Lung (tissue), 12 donors: Measurements from ENCODE around the gene BRWD1. TPM values are rescaled to one million over a fixed set of nuclear protein-coding genes. Genes with fewer than 3 reads are reported as not detected.
"Not testable (repeated sequence)": the region's sequence is repeated elsewhere in the genome, so short reads cannot be mapped to it uniquely, and the experiment has no call there.

Experiments
- ATAC-seq: fragments of 200-7000 bp; cut with Tn5 transposase; one replicate; pipeline ENCODE4 v1.9.1; 2020; ENCODE audit warnings: moderate number of reproducible peaks; ENCODE audit not compliant: insufficient read depth, low FRiP score
- DNase-seq, 3 donors: peaks; one replicate each; pipeline ENCODE4 v3.0.0-alpha.2; 2013 to 2017
- H3K27ac ChIP-seq, 2 donors: one replicate each; pipeline ENCODE4 v1.5.1; 2013; ENCODE audit warnings: mild to moderate bottlenecking in 2 of 2, moderate library complexity in 2 of 2, control low read depth in 1 of 2, inconsistent platforms in 1 of 2, low read depth in 1 of 2, low read length in 1 of 2
- H3K27me3 ChIP-seq, 3 donors: one replicate each; pipeline ENCODE4 v1.5.1; 2013; ENCODE audit warnings: low read length in 2 of 3; ENCODE audit not compliant: control insufficient read depth in 3 of 3, insufficient read depth in 3 of 3
- H3K36me3 ChIP-seq, 4 donors: one replicate each; pipeline ENCODE4 v1.5.1; 2013; ENCODE audit warnings: low read length in 4 of 4, mild to moderate bottlenecking in 1 of 4, moderate library complexity in 1 of 4; ENCODE audit not compliant: control insufficient read depth in 4 of 4, insufficient read depth in 4 of 4
- H3K4me1 ChIP-seq, 5 donors: one replicate each; pipeline ENCODE4 v1.5.1; 2013; ENCODE audit warnings: low read length in 5 of 5, mild to moderate bottlenecking in 2 of 5, moderate library complexity in 1 of 5; ENCODE audit not compliant: control insufficient read depth in 5 of 5, insufficient read depth in 5 of 5
- H3K4me3 ChIP-seq: one replicate; pipeline ENCODE4 v1.5.1; 2013; ENCODE audit warnings: mild to moderate bottlenecking, control low read depth, moderate library complexity
- H3K9ac ChIP-seq, 2 donors: one replicate each; pipeline ENCODE4 v1.5.1; 2013; ENCODE audit warnings: low read length in 2 of 2, control low read depth in 1 of 2; ENCODE audit not compliant: insufficient read depth in 1 of 2
- H3K9me3 ChIP-seq, 4 donors: one replicate each; pipeline ENCODE4 v1.5.1; 2013; ENCODE audit warnings: low read length in 3 of 4, mild to moderate bottlenecking in 1 of 4, moderate library complexity in 1 of 4; ENCODE audit not compliant: control insufficient read depth in 4 of 4, insufficient read depth in 3 of 4
- WGBS, 2 donors: extraction: QIAGEN DNeasy Blood & Tissue Kit; methylation state at CpG; one replicate each; pipeline ENCODE4 v1.1.7; 2013; 5-methylcytosine and 5-hydroxymethylcytosine counted together
- polyA plus RNA-seq, 2 donors: library from polyadenylated mRNA; stranded (reverse); fragments of 200-250 nt; gene quantifications; one replicate each; pipeline ENCODE4 v1.2.1, GENCODE V29; 2013
- total RNA-seq, 2 donors: library from RNA; depleted of rRNA in 1 of 2; stranded (reverse); fragments of >200 nt in 1 of 2; gene quantifications; one replicate each; pipeline ENCODE4 v1.2.1, GENCODE V29; 2014 to 2021
- TF ChIP-seq, protein P1 (sequence below): IDR thresholded peaks from 2 replicates; pipeline ENCODE4 v1.5.1; 2012; ENCODE audit warnings: mild to moderate bottlenecking; ENCODE audit errors: control extremely low read depth, extremely low read depth
- donor health status: control.
- donor health status: control.
- donor health status: Bipolar disorder and iron deficiency.
- donor health status: healthy.
- donor health status: DM: yes; HTN: yes; CAD: no.

BRWD1 gene
- total and polyA plus RNA-seq, 4 donors = 9.5 to 145 (median 20.1) TPM

DNA sequence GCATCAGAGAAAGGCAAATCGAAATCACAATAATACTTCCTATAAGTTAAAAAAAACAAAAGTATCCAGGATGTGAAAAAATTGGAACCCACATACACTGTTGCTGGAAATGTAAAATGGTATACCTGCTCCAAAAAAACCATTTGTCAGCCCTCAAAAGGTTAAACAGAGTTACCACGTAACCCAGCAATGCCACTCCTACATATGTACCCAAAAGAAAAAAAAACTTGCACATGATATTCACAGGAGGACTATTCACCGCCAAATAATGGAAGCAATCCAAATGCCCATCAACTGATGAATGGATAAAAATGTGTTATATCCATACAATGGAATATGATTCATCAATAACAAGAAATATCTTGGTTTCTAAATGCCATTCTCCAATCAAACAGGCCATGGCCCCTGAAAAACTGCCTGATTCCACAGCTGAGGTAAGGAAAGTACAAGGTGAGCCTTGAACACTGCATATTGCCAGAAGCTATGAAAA is 91.4 kb downstream of the BRWD1 start:
- H3K9me3 ChIP-seq = no peaks in the 10 kb centered on the region
- 70 to 92% methylated on average over 3 of the region's 3 CpGs for WGBS, 2 donors
- no peak for DNase-seq
- no peak overlapping the region for H3K9ac ChIP-seq
- H3K4me3 ChIP-seq = no peak overlapping the region
- H3K27ac ChIP-seq = peak overlapping the region in 1 of 2 donors; percentile 40
- TF ChIP-seq, protein P1, sequence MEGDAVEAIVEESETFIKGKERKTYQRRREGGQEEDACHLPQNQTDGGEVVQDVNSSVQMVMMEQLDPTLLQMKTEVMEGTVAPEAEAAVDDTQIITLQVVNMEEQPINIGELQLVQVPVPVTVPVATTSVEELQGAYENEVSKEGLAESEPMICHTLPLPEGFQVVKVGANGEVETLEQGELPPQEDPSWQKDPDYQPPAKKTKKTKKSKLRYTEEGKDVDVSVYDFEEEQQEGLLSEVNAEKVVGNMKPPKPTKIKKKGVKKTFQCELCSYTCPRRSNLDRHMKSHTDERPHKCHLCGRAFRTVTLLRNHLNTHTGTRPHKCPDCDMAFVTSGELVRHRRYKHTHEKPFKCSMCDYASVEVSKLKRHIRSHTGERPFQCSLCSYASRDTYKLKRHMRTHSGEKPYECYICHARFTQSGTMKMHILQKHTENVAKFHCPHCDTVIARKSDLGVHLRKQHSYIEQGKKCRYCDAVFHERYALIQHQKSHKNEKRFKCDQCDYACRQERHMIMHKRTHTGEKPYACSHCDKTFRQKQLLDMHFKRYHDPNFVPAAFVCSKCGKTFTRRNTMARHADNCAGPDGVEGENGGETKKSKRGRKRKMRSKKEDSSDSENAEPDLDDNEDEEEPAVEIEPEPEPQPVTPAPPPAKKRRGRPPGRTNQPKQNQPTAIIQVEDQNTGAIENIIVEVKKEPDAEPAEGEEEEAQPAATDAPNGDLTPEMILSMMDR = no peak
- no peak for ATAC-seq
- peaks cover 10 to 39% (median 22%) of the 10 kb centered on the region in 4 donors for H3K36me3 ChIP-seq
- peaks cover 0 to 5% (median 0%) of the 10 kb centered on the region in 5 donors for H3K4me1 ChIP-seq
- H3K27me3 ChIP-seq = no peaks in the 10 kb centered on the region

DNA sequence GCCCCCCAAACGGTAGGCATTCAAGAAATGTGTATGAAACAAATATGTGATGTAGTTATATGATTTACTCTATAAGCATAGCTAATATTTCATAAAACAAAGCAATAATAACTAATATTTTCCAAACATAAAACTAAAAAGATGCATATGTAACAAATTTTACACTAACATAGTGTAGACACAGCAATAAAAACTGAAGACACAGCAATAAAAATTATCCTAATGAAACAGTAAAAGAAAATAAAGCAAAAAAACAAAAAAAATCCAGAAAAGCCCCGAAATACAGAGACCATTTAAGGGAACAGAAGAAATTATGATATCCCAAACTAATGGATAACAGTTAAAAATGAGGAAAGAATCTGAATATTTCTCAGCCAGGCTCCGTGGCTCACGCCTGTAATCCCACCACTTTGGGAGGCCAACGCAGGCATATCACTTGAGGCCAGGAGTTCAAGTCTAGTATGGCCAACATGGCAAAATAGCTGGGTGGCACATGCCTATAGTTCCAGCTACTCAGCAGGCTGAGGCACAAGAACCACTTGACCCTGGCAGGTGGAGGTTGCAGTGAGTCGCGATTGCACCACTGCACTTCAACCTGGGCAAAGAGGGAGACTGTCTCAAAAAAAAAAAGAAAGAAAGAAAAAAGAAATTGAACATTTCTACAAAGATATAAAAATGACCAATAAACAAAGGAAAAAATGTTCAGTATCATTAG is 92.0 kb downstream of the BRWD1 start:
- Histone ChIP-seq H3K27ac (no peak overlapping the region), H3K9me3 (no peaks in the 10 kb centered on the region), H3K4me1 (peaks cover 0 to 5% (median 0%) of the 10 kb centered on the region in 5 donors), H3K4me3 (no peak overlapping the region), H3K36me3 (peaks cover 9 to 33% (median 19%) of the 10 kb centered on the region in 4 donors), H3K9ac (no peak overlapping the region), H3K27me3 (no peaks in the 10 kb centered on the region)
- DNase-seq (no peak), ATAC-seq (peak; percentile 19)
- TF ChIP-seq, protein P1 = no peak
- WGBS, 2 donors = 78 to 89% methylated on average over 7 of the region's 7 CpGs

DNA sequence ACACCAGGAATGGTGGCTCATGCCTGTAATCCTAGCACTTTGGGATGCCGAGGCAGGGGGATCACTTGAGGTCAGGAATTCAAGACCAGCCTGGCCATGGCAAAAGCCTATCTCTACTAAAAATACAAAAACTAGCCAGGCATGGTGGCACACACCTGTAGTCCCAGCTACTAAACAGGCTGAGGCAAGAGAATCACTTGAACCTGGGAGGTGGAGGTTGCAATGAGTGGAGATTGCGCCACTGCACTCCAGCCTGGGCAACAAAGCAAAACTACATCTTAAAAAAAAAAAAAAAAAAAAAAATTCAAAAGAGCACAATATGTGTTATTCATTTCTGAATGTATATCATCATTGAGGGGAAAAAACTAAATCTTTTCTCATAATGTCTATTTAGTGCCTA is 92.6 kb downstream of the BRWD1 start:
- not testable (repeated sequence) for H3K9ac ChIP-seq, H3K27ac ChIP-seq, DNase-seq, H3K4me3 ChIP-seq, H3K9me3 ChIP-seq, H3K27me3 ChIP-seq, ATAC-seq, H3K4me1 ChIP-seq
- H3K36me3 ChIP-seq = peaks cover 9 to 32% (median 19%) of the 10 kb centered on the region in 4 donors
- WGBS, 2 donors = 78 to 84% methylated on average over 2 of the region's 2 CpGs

DNA sequence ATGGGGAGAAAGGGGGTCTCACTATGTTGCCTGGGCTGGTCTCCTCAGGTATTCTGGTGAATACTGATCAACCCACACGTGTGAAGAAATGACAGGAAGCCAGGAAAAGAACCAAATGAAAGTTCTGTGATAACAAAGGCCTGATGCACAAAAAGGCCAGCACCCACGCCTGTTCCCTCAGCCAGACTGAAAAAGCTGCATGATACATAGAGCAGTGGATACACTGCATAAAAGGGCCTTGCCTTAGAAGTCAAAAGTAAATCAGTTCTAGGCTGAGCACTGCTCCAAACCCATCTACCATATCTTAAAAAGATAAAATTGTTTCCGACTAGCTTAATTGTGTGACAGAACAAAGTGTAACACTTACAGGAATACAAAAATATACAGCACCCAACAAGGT is 93.3 kb downstream of the BRWD1 start:
- H3K4me1 ChIP-seq = peaks cover 0 to 5% (median 0%) of the 10 kb centered on the region in 5 donors
- no peaks in the 10 kb centered on the region for H3K27me3 ChIP-seq
- no peak overlapping the region for H3K4me3 ChIP-seq
- TF ChIP-seq, protein P1 = no peak
- H3K27ac ChIP-seq = no peak overlapping the region
- H3K9me3 ChIP-seq = no peaks in the 10 kb centered on the region
- DNase-seq (no peak), ATAC-seq (no peak)
- WGBS, 2 donors = 91% methylated on average over 3 of the region's 3 CpGs
- no peak overlapping the region for H3K9ac ChIP-seq
- peaks cover 10 to 38% (median 19%) of the 10 kb centered on the region in 4 donors for H3K36me3 ChIP-seq
